Cardiac atrium fibroblast (primary cell): Measurements from ENCODE around the gene MMGT1. TPM values are rescaled to one million over a fixed set of nuclear protein-coding genes. Genes with fewer than 3 reads are reported as not detected.

ENCODE experiments used
- total RNA-seq: library from RNA; depleted of rRNA; stranded (reverse); fragments of >200 nt; gene quantifications from 2 replicates; pipeline ENCODE4 v1.2.3, GENCODE V29; 2015

Gene MMGT1
- total RNA-seq, result 13.2 and 17.2 TPM in 2 replicates

GRCh38 chrX:135973548-135974278, at the start of gene MMGT1:
MMGT1 (minus strand) TSS chrX:135973988; CDS start chrX:135973675, 313 bp downstream.

GRCh38 chrX:135985157-135985972, 11.6 kb upstream of the MMGT1 start, which contains the start of gene SLC9A6:
SLC9A6 (plus strand) TSS chrX:135985435; CDS start chrX:135985659, 224 bp downstream.

Other genes with a start within 250 kb of the MMGT1 start
- gene CT45A3, start 205.8 kb downstream of the MMGT1 start, total RNA-seq, result not detected in 2 replicates
- not detected in 2 replicates for gene CT45A5, start 188.5 kb downstream of the MMGT1 start, total RNA-seq
- not detected in 2 replicates for gene CT45A6, start 171.2 kb downstream of the MMGT1 start, total RNA-seq
- gene CT45A2, start 154.0 kb downstream of the MMGT1 start, total RNA-seq, result not detected in 2 replicates
- not detected in 2 replicates for gene CT45A7, start 136.7 kb downstream of the MMGT1 start, total RNA-seq
- not detected in 2 replicates for gene CT45A8, start 119.5 kb downstream of the MMGT1 start, total RNA-seq
- not detected in 2 replicates for gene CT45A9, start 102.2 kb downstream of the MMGT1 start, total RNA-seq
- not detected in 2 replicates for gene CT45A10, start 80.5 kb downstream of the MMGT1 start, total RNA-seq
- not detected in 2 replicates for gene SAGE1, start 80.3 kb downstream of the MMGT1 start, total RNA-seq
- 10.4 and 11.7 TPM in 2 replicates for gene SLC9A6, start 11.4 kb upstream of the MMGT1 start, total RNA-seq
- gene FHL1, start 173.5 kb upstream of the MMGT1 start, total RNA-seq, result 139 and 205 TPM in 2 replicates